HUES48 (cell line): ENCODE measurements around the gene IRF2.
A peak's percentile ranks its signal among the peaks of the same experiment; 100 is the strongest.

Source experiments
- H3K27ac ChIP-seq: one replicate; pipeline ENCODE4 v1.7.0; 2013; ENCODE audit warnings: low read depth, low read length, inconsistent platforms
- H3K27me3 ChIP-seq: 2 replicates; pipeline ENCODE4 v1.6.1; 2013; ENCODE audit warnings: mild to moderate bottlenecking, low read length; ENCODE audit not compliant: control insufficient read depth, insufficient read depth
- H3K36me3 ChIP-seq: 2 replicates; pipeline ENCODE4 v1.6.1; 2013; ENCODE audit warnings: low read length; ENCODE audit not compliant: control insufficient read depth, insufficient read depth
- H3K4me1 ChIP-seq: 2 replicates; pipeline ENCODE4 v1.6.1; 2013; ENCODE audit warnings: mild to moderate bottlenecking, low read length; ENCODE audit not compliant: control insufficient read depth, insufficient read depth
- H3K4me3 ChIP-seq: 2 replicates; pipeline ENCODE4 v1.5.1; 2013; ENCODE audit warnings: mild to moderate bottlenecking, low read depth, low read length
- H3K9ac ChIP-seq: 2 replicates; pipeline ENCODE4 v1.6.1; 2013; ENCODE audit warnings: mild to moderate bottlenecking, low read depth, low read length, moderate library complexity
- H3K9me3 ChIP-seq: 2 replicates; pipeline ENCODE4 v1.6.1; 2013; ENCODE audit warnings: low read length; ENCODE audit not compliant: control insufficient read depth, insufficient read depth

IRF2 gene

DNA sequence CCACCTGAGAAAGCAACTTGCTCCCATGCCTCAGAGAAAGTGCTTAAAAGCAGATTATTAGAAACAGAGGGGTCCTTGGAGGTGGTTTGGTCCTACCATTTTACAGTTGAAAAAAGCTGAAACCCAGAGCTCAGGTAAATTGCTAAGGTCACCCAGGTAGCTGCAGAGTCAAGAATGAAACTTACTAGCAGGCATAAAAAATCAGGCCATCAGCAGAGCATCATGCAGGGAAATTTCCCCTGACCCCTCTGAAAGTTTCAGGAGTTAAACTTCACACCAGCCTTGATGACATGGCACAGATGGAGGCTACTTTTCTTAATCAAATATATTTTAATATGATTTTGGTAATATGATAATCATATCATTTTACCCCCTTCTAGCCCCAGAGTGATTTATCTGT lies 70.3 kb downstream of the IRF2 start:
- Histone ChIP-seq H3K4me1 (peaks cover 51% of the 10 kb centered on the region), H3K4me3 (no peak overlapping the region), H3K9me3 (no peaks in the 10 kb centered on the region), H3K27me3 (no peaks in the 10 kb centered on the region), H3K27ac (no peak overlapping the region), H3K9ac (no peak overlapping the region), H3K36me3 (peaks cover 39% of the 10 kb centered on the region)

DNA sequence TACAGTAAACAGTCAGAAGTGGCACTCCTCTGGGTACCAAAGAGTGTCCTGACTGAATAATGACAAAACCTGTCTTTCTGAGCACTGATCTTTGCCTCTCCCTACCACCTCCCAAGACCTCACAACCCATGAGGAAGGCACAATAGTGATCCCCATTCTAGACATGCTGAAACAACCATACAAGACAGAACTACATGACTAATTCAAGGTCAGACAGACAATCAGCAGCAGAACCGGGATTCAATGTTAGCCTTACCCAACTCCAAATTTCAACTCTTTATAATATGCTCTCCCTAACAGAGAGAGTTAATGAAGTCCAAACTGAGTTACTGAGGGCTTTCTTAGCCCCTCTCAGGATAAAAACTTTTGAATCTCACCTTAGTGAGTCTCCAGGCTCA lies 71.0 kb downstream of the IRF2 start:
- Histone ChIP-seq H3K4me1 (peaks cover 45% of the 10 kb centered on the region), H3K9me3 (no peaks in the 10 kb centered on the region), H3K4me3 (no peak overlapping the region), H3K27ac (no peak overlapping the region), H3K36me3 (peaks cover 42% of the 10 kb centered on the region), H3K27me3 (no peaks in the 10 kb centered on the region), H3K9ac (no peak overlapping the region)

DNA sequence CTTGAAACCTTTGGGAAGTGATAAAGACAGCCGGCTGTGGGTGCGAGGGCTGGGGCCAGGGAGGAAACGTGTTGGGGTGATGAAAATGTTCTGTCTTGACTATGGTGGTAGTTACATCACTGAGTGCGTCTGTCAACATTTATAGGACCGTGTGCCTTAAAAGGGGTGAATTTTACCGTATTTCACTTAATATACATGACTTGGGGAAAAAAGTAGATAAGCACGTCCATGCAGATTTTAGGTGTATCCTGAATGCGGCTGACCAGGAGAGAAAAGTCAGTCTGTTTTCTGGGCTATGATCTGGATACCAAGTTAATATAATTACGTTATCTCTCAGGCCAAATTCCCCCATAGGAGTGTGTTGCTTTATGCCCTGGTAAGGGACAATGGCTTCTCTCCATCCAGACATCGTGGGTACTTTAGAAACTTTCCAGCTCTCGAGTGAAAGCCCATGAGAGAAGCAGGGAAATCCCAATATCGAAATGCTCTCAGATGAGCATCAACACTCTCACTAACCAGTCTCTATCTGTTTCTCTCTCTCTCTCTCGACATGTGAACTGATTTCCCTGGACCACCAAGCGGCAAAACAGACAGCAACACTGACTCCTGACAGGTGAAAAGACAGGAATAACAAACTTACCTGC lies 71.5 kb downstream of the IRF2 start:
- Histone ChIP-seq H3K9me3 (no peaks in the 10 kb centered on the region), H3K36me3 (peaks cover 45% of the 10 kb centered on the region), H3K27ac (peak overlapping the region; percentile 76)

DNA sequence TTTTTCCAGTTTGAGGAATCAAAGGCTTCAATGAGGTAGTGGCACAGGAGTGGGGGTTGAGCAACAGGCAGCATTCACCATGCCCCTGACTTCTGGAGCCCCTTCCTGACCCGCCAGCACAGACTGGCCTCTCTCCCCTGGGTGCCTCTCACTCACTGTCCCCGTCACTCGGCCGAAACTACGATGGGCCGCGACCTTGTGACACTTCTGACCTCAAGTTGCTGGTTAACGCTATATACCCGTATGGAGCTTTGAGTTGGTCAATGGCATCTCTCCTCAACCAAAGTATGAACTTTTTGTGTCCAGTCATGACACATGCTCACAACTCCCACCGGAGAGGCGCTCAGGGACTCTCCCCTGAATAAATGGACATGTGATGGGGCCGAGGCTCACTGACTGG lies 72.1 kb downstream of the IRF2 start:
- Histone ChIP-seq H3K4me3 (no peak overlapping the region), H3K36me3 (peaks cover 45% of the 10 kb centered on the region), H3K4me1 (peaks cover 35% of the 10 kb centered on the region), H3K9me3 (no peaks in the 10 kb centered on the region), H3K27me3 (no peaks in the 10 kb centered on the region), H3K27ac (peak overlapping the region; percentile 76), H3K9ac (no peak overlapping the region; the same call in 1 of the 2 replicates)

More for the DNA sequence above, 71.5 kb downstream of the IRF2 start:
- Histone ChIP-seq H3K4me3 (no peak overlapping the region), H3K27me3 (no peaks in the 10 kb centered on the region), H3K9ac (no peak overlapping the region), H3K4me1 (peaks cover 39% of the 10 kb centered on the region)

DNA sequence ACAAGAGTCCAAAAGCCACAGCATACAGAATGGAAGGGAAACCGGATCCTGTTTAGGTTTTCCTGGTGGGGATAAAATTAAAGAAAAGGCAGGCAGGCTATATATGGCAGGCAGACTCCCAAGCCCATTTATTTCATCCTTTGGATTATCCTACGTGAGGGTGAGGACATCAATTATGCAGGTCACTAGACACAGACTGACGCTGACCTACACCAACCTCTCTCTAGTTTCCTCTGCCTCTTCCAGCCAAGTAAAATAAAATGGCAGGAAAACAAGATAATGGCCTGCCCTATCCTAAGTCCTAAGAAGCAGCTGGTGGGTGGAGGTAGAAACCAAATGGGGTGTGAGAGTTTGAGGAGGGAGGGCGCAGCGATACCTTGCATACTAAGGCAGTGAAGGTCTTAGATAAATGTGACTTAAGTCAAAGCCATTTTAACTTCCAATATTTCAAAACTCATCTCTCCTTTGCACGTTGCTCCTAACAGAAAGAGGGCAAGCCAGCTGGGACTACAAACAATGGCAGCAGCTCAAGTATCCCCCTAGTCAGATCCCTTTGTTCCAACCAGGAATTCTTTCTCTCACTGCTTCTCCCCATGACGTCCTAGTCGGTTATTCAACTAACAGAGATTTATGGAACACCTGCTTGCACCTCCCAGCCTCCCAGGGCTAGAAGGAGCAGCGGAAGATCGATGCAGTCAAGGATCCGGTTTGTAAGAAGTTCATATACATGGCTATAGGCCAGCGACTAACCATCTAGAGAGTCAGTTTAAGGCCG lies 72.8 kb downstream of the IRF2 start:
- peak overlapping the region; percentile 76 for H3K27ac ChIP-seq
- 0 out of 2 replicates have a peak overlapping the region, but pooled peaks have one; percentile 10 for H3K4me3 ChIP-seq
- H3K36me3 ChIP-seq, result peaks cover 45% of the 10 kb centered on the region
- peaks cover 35% of the 10 kb centered on the region for H3K4me1 ChIP-seq
- no peaks in the 10 kb centered on the region for H3K9me3 ChIP-seq
- H3K9ac ChIP-seq, result peak overlapping the region; percentile 29
- no peaks in the 10 kb centered on the region for H3K27me3 ChIP-seq

DNA sequence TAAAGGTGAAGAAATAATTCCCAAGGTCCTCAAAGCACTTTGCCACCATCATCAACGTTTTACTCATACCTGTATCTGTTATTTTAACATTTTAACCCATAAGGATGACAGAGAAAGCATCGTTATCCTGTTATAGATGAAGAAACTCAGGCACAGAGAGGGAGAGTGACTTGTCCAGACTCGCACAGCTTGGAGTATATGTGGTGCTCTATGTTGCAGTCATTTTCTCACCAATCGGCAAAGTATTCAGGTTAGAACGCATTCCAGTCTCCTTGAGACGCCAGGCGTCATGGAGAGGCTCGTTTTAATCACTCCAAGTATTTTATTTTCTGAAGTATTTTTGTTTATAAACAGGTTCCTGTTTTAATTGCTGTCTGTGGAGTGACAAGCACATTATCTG lies 73.5 kb downstream of the IRF2 start:
- H3K27ac ChIP-seq, result peak overlapping the region; percentile 76
- H3K4me3 ChIP-seq, result no peak overlapping the region
- peaks cover 35% of the 10 kb centered on the region for H3K4me1 ChIP-seq
- H3K27me3 ChIP-seq, result no peaks in the 10 kb centered on the region
- H3K9me3 ChIP-seq, result no peaks in the 10 kb centered on the region
- peaks cover 43% of the 10 kb centered on the region for H3K36me3 ChIP-seq
- H3K9ac ChIP-seq, result no peak overlapping the region

DNA sequence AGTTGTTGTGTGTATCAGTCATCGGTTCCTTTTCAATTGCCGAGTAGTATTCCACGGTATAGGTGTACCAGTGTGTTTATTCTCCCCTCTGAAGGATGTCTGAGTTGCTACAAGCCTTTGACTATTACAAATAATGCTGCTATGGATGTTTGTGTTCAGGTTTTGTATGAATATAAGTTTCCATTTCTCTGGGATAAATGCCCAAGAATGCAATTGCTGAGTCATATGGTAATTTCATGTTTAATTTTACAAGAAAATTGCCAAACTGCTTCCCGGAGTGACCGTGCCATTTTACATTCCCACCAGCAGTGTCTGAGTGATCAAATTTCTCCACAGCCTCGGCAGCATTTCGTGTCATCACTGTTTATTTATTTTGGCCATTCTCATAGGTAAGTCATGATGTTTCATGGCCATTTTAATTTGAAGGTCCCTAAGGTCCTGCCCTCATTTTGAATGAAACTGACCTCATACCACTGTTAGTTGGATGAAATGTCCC lies 73.9 kb downstream of the IRF2 start:
- H3K4me3 ChIP-seq, result no peak overlapping the region
- H3K9ac ChIP-seq, result no peak overlapping the region

DNA sequence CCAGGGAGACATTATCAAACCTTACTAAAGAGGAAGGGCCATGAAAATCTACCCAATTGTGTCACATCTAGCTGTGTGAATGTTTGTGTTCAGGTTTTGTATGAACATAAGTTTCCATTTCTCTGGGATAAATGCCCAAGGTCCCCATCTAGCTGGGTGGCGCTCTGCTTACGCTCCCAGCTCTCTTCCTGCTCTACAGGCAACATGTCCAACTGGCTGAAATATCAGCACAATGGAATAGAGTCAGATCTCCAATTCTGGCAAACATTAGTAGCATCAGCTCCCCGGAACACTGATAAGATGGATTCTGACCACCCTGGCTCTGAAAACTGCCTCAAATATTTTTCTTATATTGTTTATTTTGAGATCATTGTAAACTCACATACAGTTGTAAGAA lies 74.8 kb downstream of the IRF2 start:
- peaks cover 40% of the 10 kb centered on the region for H3K36me3 ChIP-seq
- H3K27ac ChIP-seq, result no peak overlapping the region
- H3K4me3 ChIP-seq, result no peak overlapping the region
- H3K27me3 ChIP-seq, result no peaks in the 10 kb centered on the region
- H3K4me1 ChIP-seq, result peaks cover 35% of the 10 kb centered on the region
- H3K9ac ChIP-seq, result no peak overlapping the region
- H3K9me3 ChIP-seq, result no peaks in the 10 kb centered on the region

More for the DNA sequence above, 73.9 kb downstream of the IRF2 start:
- peaks cover 35% of the 10 kb centered on the region for H3K4me1 ChIP-seq
- H3K36me3 ChIP-seq, result peaks cover 39% of the 10 kb centered on the region
- H3K9me3 ChIP-seq, result no peaks in the 10 kb centered on the region
- H3K27me3 ChIP-seq, result no peaks in the 10 kb centered on the region
- no peak overlapping the region for H3K27ac ChIP-seq

DNA sequence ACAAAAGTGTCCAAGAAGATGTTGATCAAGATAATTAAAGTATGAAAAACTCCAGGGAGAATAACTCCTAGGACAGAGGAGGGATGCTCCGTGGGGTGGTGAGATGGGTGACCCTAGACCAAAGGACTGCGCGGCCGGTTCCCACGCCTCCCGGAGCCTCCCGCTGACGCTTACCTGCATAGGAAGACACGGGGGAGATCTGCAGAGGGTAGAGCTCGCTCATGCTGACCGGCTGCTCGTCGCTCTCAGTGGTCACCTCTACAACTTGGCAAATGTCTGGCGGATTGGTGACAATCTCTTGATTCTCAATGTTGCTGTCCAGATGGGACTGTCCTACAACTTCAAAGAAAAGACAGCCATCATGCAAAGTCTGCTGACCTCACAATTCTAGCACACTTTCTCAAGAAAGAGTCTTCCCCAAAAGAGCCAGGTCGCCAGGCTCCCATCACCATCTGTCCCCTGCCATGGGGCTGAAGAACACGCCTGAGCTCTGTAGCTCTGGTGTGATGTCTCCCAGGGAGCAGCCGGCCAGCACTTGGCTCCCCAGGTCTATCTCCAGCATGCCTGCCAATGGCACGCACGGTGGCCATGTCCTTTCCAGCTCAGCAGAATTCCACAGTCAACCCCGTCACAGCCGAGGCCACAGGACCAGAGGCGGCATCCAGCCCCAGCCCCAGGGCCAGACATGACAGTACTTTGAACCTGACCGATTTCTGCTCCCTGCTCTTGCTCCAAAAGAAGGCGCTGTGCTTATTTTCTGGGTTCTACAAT lies 75.4 kb downstream of the IRF2 start:
- H3K36me3 ChIP-seq, result peaks cover 38% of the 10 kb centered on the region
- H3K27ac ChIP-seq, result no peak overlapping the region
- no peak overlapping the region for H3K4me3 ChIP-seq
- H3K4me1 ChIP-seq, result peaks cover 34% of the 10 kb centered on the region
- no peaks in the 10 kb centered on the region for H3K9me3 ChIP-seq
- H3K27me3 ChIP-seq, result no peaks in the 10 kb centered on the region
- H3K9ac ChIP-seq, result no peak overlapping the region

DNA sequence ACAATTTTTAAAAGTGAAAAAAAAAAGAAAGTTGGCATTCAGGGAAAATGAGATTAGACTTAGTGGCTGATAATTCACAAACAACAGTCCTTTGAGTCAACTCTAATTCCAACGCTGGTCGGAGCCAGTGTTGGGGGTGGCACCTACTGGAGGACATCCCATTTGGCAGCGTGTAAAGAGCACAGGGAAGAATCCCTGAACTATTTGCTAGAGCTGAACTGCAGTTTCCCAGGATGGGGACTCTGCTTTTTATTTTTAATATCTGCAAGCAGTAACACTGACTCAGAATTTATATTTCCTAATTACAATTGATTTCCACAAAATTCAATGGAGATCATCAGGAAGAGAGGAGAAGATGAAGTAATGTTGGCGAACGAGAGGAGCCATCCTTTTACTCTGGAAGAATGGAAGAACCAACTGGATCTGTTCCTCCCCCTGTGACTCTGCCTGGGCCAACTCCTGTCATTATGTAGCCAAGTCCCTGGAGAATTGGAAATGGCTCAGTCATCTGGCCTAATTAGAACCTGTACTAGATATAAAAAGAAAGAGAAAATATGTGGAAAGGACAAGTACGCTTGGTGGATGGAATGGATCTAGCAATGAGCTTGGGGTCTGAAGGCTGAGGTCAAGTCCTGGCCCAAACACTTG lies 76.7 kb downstream of the IRF2 start:
- Histone ChIP-seq H3K9ac (no peak overlapping the region), H3K36me3 (peaks cover 42% of the 10 kb centered on the region), H3K4me3 (no peak overlapping the region), H3K27me3 (no peaks in the 10 kb centered on the region), H3K9me3 (no peaks in the 10 kb centered on the region), H3K4me1 (peaks cover 23% of the 10 kb centered on the region), H3K27ac (no peak overlapping the region)
